WERI-Rb-1 (cell line): Measurements from ENCODE around the gene SBK1.

Source experiments
- DNase-seq: peaks from one replicate; pipeline ENCODE4 v3.0.0-alpha.2; 2020
- H3K27ac ChIP-seq: fragments of 250-450 bp; sonication (Bioruptor Pico); 2 replicates; pipeline ENCODE4 v1.5.1; 2020; ENCODE audit warnings: mild to moderate bottlenecking, moderate library complexity
- H3K27me3 ChIP-seq: fragments of 250-450 bp; sonication (Bioruptor Pico); 2 replicates; pipeline ENCODE4 v1.5.1; 2021; ENCODE audit warnings: mild to moderate bottlenecking, low read depth, moderate library complexity; ENCODE audit not compliant: insufficient read depth, severe bottlenecking
- H3K36me3 ChIP-seq: fragments of 250-450 bp; sonication (Bioruptor Pico); 2 replicates; pipeline ENCODE4 v1.5.1; 2020; ENCODE audit warnings: mild to moderate bottlenecking, moderate library complexity
- H3K4me3 ChIP-seq: 2 replicates; pipeline ENCODE4 v1.5.1; 2011; ENCODE audit warnings: low read depth, mild to moderate bottlenecking, control low read depth, low read length
- H3K9me3 ChIP-seq: fragments of 250-450 bp; sonication (Bioruptor Pico); 2 replicates; pipeline ENCODE4 v1.5.1; 2021; ENCODE audit warnings: mild to moderate bottlenecking, moderate library complexity; ENCODE audit not compliant: severe bottlenecking
- TF ChIP-seq, protein P1 (sequence below): IDR thresholded peaks from 2 replicates; pipeline ENCODE4 v1.5.1; 2011; ENCODE audit warnings: low read depth, mild to moderate bottlenecking, control low read depth, inconsistent platforms, low read length

Gene SBK1

DNA sequence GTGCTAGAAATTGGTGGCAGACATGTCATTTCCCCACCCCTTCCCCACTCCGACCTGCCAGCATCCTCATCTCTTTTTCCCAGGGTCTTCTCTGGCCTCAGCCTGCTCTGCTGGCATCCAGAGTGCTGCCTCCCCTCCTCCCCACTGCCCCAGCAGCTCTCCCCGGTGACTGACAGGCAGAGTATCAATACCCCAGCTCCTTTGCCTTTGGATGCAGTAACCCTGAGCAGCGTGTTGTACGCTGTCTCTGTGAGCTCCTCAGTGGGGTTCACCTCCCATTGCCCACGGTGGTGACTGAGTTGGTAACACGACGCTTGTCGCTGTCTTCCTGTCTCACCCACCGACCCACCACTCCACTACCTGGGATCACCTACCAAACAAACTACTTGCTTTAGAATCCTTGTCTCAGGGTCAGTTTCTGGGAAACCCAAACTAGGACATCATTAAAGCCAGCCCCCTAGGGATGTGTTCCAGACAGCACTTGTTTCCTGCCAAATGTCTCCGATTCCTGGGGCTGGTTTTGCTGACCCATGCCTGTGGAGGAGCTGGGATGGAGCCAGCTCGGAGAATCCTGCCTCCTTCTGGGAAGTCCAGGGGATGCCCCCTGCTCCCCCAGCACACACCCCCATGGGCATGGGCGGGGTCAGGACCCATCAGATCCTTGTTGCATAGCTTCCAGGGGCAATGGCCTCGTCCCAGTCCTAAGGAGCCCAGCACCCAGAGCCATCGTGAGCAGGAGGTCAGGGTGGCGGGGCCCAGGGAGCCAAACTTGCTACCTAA is 8.3 kb upstream of the SBK1 start:
- Histone ChIP-seq H3K4me3 (no peak overlapping the region), H3K36me3 (peaks cover 4% of the 10 kb centered on the region; the same call in 1 of the 2 replicates), H3K27ac (no peak overlapping the region), H3K27me3 (no peaks in the 10 kb centered on the region), H3K9me3 (no peaks in the 10 kb centered on the region)
- no peak for DNase-seq
- TF ChIP-seq, protein P1, sequence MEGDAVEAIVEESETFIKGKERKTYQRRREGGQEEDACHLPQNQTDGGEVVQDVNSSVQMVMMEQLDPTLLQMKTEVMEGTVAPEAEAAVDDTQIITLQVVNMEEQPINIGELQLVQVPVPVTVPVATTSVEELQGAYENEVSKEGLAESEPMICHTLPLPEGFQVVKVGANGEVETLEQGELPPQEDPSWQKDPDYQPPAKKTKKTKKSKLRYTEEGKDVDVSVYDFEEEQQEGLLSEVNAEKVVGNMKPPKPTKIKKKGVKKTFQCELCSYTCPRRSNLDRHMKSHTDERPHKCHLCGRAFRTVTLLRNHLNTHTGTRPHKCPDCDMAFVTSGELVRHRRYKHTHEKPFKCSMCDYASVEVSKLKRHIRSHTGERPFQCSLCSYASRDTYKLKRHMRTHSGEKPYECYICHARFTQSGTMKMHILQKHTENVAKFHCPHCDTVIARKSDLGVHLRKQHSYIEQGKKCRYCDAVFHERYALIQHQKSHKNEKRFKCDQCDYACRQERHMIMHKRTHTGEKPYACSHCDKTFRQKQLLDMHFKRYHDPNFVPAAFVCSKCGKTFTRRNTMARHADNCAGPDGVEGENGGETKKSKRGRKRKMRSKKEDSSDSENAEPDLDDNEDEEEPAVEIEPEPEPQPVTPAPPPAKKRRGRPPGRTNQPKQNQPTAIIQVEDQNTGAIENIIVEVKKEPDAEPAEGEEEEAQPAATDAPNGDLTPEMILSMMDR = no peak

DNA sequence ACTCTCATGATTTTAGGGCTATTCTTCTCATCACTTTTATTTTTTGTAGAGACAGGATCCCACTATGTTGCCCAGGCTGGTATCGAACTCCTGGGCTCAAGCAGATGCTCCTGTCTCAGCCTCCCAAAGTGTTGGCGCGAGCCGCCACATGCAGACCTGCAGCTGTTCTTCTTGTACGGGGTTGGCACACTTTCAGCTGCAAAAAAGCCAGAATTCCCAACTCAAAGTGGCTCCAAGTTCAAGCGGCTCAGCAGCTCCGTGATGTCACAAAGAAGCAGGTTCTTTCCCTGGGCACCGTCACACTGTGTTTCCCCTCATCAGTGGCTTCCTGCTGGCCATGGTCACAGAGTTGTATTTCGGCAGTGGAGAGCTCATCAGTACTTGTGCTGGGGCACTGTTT is 6.7 kb upstream of the SBK1 start:
- H3K4me3 ChIP-seq = no peak overlapping the region
- no peaks in the 10 kb centered on the region for H3K9me3 ChIP-seq
- no peak for DNase-seq
- H3K27ac ChIP-seq = no peak overlapping the region
- no peaks in the 10 kb centered on the region for H3K27me3 ChIP-seq
- TF ChIP-seq, protein P1 = no peak
- peaks cover 4% of the 10 kb centered on the region; the same call in 1 of the 2 replicates for H3K36me3 ChIP-seq

DNA sequence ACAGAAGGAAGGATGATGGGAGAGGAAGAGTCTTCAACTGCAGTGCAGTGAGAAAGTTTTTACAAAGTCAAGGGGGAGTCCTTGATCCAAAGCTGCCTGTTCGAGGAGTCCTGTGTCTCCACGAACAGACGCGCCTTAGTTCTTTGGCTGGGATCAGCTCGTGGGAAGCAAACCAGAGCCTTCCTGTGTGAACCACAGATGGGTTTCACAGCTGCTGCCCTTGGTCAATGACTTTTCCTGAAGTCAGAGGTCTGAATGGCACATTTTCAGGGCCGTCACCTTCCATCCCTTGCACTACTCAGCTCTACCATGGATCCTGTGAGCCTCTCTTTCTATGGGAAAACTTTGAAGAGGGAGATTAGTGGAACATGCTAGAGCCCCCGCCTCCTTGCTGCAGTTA is 4.2 kb upstream of the SBK1 start:
- H3K36me3 ChIP-seq = peaks cover 4% of the 10 kb centered on the region; the same call in 1 of the 2 replicates
- H3K4me3 ChIP-seq = no peak overlapping the region
- H3K27me3 ChIP-seq = no peaks in the 10 kb centered on the region
- TF ChIP-seq, protein P1 = no peak
- H3K9me3 ChIP-seq = no peaks in the 10 kb centered on the region
- no peak overlapping the region for H3K27ac ChIP-seq
- no peak for DNase-seq

GRCh38 chr16:28289048-28289447 is 3.3 kb upstream of the SBK1 start:
- Histone ChIP-seq H3K4me3 (no peak overlapping the region), H3K27ac (no peak overlapping the region), H3K36me3 (peaks cover 6% of the 10 kb centered on the region; the same call in 1 of the 2 replicates), H3K27me3 (no peaks in the 10 kb centered on the region), H3K9me3 (no peaks in the 10 kb centered on the region)
- TF ChIP-seq, protein P1 = no peak
- no peak for DNase-seq

DNA sequence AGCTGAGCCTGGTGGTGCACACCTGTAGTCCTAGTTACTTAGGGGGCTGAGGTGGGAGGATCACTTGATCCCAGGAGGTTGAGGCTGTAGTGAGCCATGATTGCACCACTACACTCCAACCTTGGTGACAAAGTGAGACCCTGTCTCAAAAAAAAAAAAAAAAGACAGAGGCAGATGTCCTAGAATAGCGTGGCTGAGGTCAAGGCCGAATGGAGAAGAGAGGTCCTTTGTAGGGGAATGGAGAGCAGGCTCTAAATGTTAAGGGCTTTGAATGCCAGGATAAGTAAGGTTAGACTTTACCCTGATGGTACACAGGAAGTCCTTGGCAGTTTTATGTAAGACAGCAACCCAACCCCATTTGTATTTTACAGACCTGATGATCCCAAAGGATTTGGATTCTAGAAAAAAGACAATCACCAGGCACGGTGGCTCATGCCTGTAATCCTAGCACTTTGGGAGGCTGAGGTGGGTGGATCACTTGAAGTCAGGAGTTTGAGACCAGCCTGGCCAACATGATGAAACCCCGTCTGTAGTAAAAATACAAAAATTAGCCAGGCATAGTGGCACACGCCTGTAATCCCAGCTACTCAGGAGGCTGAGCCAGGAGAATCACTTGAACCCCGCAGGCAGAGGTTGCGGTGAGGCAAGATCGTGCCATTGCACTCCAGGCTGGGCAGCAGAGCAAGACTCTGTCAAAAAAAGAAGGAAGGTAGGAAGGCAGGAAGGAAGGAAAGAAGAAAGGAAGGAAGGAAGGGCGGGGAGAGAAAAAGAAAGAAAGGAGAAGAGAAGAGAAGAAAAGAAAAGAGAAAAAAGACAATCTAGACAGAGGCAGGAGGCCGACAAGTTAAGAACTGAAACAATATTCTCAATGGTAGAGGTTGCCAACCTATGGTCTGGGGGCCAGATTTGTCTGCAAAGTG is 2.1 kb upstream of the SBK1 start:
- peaks cover 13% of the 10 kb centered on the region for H3K36me3 ChIP-seq
- no peak for DNase-seq
- H3K4me3 ChIP-seq = no peak overlapping the region
- H3K9me3 ChIP-seq = no peaks in the 10 kb centered on the region
- TF ChIP-seq, protein P1 = no peak
- H3K27me3 ChIP-seq = no peaks in the 10 kb centered on the region
- H3K27ac ChIP-seq = no peak overlapping the region; the same call in 1 of the 2 replicates
